GM21381 (cell line): Measurements from ENCODE around the gene MEGF10.
"Not testable (repeated sequence)": the region's sequence is repeated elsewhere in the genome, so short reads cannot be mapped to it uniquely, and the experiment has no call there.

Experiments
- ATAC-seq: cut with Tn5 transposase; IDR thresholded peaks from one replicate; pipeline ENCODE4 v1.9.1; 2021; ENCODE audit warnings: mild to moderate bottlenecking, moderate library complexity; ENCODE audit not compliant: unreplicated experiment

MEGF10 gene

DNA sequence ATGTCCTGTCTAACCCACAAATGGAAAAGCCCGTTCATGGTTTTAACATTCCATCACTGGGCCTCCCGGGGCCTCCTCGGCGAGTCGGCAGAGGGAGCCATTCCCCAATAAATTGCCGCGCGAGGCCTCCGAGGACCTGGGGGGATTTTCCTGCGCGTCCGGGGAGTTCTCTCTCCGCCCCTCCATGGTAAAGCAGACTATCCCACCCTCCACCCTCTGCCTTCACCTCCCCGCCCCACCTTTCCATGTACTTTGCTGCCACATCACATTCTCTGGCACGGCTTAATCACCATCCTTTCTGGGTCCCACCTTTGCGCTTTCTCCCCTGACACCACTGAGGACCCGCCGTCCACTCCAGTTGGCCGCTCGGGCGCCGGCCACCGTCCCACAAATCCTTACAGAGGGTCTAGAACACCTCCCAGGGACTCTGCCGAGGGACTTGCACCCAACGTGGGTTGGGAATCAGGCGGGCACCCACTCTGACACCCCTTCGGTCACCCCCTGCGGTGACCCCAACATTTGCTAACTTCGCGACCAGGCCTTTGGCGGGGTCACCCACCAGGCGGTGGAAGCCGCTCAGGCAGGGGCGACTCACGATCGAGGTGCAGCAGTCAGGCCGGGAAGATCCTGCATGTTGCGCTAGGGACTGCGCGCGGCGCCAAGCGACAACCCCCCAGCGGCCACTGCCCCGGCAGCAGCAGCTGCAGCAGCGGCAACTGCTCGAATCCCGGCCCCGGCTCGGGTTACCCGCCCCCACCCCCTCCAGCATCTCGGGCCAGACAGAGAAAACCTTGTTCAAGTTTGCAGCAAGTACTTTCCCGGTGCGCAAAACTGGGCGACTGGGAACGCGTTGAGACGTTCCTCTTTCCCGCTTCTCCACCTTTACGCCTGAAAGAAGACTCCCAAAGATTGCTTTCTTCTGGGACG is at the start of gene MEGF10:
MEGF10 (plus strand) TSS at position 778 of the 927 bp plus-strand sequence. CDS start 40,513 bp downstream, outside the sequence.
- no peak for ATAC-seq

DNA sequence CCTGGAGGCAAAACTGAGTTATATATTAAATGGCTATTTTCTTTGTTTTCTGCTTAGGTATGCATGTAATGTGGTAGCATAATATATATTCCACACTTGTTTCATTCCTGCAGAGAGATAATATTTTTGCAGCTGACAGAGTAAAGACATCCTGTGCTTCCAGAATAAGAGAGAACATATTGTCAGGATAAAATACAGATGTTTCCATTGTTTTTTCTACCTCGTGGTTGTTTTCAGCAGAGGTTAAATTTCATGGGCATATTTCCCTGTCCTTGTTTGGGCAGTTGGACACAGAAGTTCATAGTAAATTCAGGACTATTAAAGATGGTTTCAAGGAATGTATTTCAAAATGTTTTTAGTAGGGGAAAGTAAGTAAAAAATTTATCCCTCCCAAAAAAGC is 47.6 kb upstream of the MEGF10 start:
- no peak for ATAC-seq

DNA sequence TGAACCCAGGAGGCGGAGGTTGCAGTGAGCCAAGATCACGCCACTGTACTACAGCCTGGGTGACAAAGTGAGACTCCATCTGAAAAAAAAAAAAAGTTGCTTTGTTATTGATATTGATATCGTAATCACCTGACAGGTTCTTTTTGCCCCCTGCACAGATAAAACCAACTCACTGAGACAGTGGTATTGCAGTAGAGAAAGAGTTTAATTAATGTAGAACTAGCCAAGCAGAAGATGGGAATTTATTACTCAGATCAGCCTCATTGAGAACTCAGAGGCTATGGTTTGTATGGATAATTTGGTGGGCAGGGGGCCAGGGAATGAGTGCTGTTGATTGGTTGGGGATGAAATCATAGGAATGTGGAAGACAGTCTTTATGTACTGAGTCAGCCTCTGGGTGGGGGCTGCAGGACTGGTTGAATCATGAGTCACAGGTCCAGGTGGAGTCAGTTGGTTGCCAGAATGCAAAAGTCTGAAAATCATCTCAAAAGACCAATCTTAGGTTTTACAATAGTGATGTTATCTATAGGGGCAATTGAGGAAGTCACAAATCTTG is 35.8 kb upstream of the MEGF10 start:
- ATAC-seq, result no peak

DNA sequence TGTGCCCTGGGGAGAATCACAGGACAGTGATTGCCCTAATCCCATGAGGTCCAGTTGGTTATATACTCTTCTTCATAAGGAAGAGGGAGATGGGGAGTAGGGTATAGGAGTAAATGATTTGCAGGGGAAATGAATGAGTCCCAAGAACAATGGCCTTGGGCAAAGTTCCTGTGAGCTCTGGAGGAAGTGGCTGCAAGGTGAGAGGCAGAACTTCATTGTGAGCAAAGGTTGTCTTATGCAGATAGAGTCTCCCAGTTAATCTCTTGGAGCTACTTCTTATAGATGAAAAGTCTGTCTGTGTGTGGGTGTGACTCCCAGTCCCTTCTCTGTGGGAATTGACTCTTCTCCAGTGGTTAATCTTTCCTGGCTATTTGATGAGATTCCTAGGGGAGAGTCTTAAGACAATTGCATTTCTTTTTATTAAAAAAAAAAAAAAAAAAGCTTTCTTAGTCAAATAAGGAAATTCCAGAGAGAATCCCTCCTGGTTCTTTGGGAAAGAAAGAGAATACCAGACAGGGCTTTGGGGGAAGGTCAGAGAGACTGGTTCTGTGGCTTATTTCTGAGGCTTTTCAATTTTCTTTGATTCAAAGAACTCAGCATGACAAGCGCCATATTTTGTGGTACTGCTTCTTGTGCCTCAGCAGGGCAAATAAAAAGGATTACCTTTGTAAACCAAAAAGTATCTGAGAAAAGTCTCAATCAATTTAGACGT is 33.6 kb upstream of the MEGF10 start:
- no peak for ATAC-seq

DNA sequence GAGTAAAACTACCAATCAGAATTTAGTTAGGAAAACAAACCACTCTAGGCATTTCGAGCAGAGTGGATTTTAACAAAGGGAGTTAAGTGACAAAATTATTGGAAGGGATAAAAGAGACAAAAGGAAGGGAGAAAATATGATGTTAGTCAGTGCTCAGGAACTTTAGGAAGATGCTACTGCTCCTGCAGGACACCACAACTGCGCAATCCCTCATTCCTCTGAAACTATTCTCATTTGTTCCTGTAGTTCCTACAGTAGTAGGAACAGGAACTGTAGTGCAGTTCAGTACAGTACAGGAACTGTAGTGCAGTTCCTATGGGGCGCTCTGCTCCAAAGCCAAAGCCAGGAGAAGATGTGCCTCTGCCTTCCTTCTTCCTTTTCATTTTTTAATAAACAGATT is 29.9 kb upstream of the MEGF10 start:
- no peak for ATAC-seq

DNA sequence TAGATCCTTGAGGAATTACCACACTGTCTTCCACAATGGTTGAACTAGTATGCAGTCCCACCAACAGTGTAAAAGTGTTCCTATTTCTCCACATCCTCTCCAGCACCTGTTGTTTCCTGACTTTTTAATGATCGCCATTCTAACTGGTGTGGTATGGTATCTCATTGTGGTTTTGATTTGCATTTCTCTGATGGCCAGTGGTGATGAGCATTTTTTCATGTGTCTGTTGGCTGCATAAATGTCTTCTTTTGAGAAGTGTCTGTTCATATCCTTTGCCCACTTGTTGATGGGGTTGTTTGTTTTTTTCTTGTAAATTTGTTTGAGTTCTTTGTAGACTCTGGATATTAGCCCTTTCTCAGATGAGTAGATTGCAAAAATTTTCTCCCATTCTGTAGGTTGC is 25.1 kb upstream of the MEGF10 start:
- ATAC-seq, result not testable (repeated sequence)

DNA sequence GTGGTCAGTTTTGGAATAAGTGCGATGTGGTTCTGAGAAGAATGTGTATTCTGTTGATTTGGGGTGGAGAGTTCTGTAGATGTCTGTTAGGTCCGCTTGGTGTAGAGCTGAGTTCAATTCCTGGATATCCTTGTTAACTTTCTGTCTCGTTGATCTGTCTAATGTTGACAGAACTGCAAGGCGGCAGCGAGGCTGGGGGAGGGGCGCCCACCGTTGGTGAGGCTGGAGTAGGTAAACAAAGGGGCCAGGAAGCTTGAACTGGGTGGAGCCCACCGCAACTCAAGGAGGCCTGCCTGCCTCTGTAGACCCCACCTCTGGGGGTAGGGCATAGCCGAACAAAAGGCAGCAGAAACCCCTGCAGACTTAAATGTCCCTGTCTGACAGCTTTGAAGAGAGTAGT is 22.3 kb upstream of the MEGF10 start:
- not testable (repeated sequence) for ATAC-seq

DNA sequence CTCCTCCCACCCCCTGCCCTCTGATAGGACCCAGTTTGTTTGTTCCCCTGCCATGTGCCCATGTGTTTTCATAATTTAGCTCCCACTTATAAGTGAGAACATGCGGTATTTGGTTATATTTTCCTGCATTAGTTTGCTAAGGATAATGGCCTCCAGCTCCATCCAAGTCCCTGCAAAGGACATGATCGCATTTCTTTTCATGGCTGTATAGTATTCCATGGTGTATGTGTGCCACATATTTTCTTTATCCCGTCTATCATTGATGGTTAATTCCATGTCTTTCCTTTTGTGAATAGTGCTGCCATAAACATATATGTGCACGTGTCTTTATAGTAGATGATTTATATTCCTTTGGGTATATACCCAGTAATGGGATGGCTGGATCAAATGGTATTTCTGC is 19.9 kb upstream of the MEGF10 start:
- ATAC-seq, result not testable (repeated sequence)

DNA sequence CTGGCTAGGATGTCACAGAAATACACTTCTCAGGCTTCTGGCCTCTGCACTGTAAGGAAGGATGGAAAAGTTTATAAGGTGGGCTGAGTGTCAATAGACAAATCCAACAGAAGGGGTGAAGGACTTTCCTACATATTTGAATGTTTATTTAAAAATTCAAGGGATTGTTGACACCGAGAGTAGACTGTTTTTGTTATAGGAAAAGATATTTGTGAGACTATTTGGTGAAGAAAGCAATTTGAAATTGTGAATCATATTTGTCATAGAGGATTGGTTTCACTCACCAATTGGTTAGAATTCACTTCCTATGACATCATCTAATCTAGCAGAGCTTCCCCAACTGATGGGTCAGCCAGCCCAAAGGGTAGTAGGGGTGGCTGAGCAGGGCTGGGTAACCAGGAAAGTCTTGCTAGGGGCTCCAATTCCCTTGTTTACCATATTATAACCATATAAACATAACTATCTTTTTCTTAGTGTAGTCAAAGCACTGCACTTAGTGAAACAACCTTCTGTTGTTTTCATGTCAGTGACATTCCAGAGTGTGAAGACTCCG is 14.9 kb upstream of the MEGF10 start:
- no peak for ATAC-seq

DNA sequence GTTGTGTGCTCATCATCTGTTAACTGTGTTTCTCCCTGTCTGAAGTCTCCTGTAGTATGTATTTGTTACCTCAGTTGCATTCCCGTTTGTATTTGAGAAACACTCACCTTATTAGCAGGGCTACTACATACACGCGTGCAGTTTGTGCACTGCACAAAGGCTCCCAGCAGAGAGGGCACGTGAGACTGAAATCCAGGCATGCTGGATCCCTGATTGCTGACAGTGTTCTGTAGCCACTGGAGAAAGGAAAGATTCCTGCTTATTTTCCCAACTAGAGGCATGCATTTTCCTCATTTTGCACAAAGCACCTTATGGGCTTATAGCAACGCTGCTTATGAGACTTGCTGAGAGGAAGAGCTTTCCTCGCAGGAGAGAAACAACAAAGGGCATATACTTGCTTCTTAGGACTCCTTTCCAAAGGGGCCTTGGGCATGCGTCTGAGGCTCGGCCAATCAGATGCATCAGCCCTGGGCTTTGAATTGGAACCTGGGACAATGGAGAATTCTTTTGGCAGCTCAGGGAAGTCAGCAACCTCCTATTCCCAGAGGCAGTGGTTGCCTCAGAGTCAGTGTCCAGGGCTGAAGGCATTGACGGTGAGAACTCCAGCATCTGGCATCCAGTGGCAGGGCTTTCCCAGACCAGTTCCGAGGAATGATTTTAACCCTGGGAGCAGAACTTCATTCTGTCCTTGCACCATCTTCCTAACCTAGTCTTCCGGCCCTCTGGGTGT is 9.9 kb upstream of the MEGF10 start:
- no peak for ATAC-seq

DNA sequence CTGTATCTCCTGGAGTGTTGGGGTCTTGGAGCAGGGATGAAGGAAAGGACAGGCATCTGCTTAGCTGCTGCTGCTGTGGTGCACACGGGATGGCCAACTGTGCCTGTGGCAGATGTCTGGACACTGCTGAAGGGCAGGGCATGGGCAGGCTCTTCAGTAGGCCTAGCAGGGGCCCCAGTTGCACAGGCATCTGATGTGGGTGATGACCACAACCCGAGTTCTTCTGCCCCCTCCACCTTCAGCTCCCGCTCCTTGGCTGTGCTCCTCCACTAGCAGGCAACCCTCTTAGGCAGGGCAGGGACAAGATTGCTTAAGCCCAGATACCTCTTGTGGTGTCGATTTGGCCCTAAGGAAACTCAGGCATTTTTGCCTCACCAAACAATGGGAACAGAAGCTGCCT is 9.0 kb upstream of the MEGF10 start:
- ATAC-seq, result no peak

DNA sequence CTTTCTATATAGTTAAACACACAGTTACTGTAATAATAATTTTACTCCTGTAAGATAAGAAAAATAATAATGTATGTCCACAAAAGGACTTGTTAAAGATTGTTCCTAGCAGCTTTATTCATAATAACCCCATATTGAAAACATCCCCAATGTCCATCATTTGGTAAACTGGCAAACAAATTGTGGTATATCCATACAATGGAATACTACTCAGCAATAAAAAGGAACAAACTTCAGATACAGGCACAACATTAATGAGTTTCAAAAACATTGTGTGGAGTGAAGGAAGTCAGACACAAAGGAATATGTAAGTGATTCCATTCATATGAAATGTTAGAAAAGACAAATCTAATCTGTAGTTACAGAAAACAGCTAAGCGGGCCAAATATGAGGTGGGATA is 1.9 kb upstream of the MEGF10 start:
- ATAC-seq, result no peak

DNA sequence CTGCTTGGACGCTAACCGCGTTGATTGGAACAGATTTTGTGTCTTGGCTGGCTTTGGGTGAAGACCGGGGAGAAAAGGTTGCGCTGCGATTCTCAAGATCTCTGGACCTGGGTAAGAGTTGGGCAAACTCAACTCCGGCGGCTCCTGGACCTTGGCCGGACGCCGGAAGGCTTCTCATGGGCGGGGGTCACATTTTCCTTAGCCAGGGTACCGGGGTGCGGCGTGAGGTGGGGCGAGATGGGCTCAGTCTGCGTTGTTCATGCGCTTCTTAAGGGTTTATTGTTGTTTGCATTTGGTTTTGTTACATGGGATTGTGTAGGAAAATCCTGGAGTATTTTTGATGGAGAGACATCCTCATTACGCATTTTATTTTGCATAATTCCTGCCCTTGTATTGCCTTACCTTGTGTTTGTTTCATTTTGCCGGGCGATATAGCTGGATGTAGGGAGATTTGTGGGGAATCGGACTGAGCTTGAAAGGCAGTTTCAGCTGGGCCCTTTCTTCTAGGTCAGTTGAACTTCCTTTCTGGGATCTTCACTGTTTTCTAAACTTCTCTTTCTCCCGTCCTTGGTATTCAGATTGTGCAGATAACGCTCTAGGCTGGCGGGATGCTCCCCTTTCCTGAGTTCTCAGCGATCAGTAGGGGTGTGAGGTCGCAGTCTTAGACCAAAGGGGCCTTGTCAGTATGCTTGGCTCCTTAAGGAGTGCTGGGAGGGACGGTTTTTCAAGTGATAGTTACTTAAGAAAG is 524 bp downstream of the MEGF10 start:
- no peak for ATAC-seq

DNA sequence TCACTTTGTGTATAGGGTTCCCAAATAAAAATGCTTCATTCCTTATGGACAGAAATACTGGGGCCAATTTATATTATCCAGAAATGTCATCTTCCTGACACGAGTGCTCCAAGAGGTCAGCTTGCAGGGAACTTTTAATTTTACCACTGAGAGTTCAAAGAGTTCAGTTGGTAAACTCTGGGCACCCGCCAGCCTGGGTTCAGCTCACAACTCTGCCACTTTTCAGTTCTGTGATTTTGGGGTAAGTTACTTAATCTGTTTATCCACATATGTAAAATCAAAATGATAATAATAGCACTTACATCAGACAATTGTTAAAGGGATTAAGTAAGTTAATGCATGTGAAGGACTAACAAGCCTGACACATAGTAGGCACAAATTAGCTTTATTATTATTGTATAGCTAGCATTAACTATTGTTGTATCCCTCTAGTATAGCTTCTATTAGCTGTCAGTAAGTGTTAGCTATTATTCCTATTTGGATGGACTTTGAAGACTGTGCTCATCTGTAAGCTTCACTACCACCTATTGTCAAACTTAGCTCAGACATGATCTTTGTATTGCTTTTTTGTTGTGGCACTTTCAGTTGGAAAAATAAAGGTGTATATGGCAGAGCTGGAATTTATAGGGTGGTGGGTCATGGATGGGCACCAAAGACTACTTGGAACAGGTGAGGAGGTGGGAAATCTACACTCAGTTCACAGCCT is 1.6 kb downstream of the MEGF10 start:
- no peak for ATAC-seq

DNA sequence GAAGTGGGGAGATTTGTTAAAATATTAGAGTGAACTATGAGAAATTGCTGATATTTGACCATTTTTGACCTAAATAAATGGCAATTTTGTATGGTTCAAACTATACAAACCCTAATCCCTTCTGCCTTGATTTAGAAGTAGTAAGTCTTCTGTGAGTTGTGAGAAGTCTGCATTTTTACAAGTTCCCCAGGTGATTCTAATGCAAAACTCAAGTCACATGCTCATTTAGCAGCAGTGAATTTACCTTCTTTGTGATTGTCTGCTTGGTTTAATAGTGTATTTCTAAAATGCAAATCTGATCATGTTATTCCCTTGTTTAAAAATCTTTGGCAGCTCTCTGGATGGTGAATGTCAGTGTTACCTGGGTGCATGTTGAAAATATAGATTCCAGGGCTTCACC is 2.8 kb downstream of the MEGF10 start:
- ATAC-seq, result no peak

DNA sequence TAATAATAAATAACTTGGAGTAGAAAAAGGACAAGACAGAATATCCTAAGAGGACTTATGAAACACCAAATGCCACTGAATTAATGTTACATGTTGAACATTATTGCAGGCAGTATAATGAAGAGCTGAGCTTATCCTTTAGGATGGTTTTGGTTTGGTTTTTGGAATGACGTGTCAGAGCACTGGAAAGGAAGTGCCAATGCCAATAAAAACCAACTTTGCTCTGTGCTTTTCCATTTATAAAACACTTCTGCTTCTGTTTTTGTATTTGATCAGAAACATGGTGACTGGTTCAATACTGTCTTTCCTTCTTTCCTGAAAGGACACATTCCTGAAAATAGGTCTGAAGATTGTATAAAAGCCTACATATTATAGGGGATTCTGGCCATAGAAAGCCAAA is 4.2 kb downstream of the MEGF10 start:
- no peak for ATAC-seq

DNA sequence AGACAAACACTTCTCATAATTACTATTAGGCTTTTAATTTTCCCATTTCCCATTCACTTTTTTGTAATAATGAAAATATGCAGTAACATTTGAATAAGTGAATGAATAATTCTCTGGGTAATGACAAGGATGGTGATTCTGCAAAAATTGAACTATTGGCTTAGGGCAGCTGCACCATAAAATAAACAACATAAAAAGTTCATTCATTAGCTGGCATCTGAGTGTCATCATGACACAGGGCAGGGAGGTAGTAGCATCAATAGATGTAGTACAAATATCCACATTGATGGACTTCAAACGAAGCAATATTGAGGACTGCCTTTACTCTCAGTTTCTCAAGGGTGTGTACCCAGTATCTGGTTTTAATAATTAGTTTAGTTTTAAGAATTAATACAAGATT is 4.9 kb downstream of the MEGF10 start:
- no peak for ATAC-seq

DNA sequence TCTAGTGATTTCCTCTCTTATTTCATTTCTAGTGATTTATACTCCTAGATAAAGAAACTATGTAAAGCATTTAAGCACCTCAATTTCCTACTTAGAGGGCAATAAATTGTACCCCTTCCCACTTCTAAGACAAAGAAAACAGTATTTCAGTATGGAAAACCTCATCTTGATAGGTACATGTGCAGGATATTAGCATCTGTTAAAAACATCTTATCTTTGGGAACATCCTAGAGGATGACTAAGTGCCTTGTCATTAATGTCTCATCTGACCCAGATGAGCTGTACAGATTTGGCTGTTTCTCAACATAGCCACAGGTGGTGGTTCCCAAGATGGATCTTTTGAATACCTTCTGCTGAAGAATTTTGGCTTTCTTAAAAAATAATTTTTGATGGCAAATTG is 5.7 kb downstream of the MEGF10 start:
- no peak for ATAC-seq

DNA sequence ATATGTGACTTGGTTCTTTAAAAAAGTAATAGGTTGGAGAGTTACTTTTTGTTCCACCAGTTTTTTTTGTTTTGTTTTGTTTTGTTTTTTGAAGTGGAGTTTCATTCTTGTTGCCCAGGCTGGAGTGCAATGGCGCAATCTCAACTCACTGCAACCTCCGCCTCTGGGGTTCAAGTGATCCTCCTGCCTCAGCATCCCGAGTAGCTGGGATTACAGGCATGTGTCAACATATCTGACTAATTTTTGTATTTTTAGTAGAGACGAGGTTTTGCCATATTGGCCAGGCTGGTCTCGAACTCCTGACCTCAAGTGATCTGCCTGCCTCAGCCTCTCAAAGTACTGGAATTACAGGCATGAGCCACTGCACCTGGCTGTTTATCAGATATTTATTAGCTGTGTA is 6.3 kb downstream of the MEGF10 start:
- ATAC-seq, result not testable (repeated sequence)
